SH-SY5Y (cell line): ENCODE results near the gene UBQLN1.

Experiments
- GATA2 ChIP-seq: IDR thresholded peaks from 2 replicates; pipeline ENCODE4 v1.6.1; 2011; ENCODE audit warnings: mild to moderate bottlenecking, low read depth, low read length
- GATA3 ChIP-seq: IDR thresholded peaks from 2 replicates; pipeline ENCODE4 v1.6.1; 2011; ENCODE audit warnings: low read depth, mild to moderate bottlenecking, low read length, moderate library complexity

UBQLN1 gene

DNA sequence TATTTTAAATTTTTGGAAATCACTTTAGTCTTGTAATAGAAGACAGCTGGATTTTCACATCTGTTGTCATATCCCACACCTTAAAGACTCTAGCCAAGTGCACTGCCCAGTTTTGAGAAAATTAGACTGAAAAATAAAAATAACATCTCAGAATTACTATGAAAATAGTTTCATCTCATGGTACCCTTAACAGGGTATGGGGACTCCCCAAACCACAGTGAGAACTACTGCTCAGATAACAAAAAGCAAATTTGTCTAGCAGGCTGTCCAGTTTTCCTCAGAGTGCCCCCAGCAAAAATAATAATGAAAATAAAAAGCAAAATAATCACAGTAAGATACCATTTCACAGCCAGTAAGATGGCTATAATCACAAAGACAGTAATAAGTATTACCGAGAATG is 6.5 kb downstream of the UBQLN1 start:
- TF ChIP-seq GATA2 (no peak), GATA3 (no peak)

DNA sequence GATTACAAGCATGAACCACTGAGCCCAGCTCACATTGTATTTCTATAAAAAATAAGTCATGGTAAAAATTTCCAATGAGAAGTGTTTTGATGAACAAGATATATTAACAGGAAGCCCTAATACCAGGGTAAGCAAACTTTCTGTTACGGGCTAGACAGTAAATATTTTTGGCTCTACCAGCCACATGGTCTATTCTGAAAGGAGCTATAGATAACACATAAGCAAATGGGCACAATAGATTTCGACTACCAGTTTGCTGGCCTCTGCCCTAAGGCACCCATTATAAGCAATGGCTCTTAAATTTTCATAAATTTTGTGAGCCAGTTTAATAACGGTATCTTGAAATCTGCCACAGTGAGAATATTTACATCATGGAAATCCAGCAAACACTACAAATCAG is 8.1 kb downstream of the UBQLN1 start:
- TF ChIP-seq GATA2, result no peak
- no peak for TF ChIP-seq GATA3

DNA sequence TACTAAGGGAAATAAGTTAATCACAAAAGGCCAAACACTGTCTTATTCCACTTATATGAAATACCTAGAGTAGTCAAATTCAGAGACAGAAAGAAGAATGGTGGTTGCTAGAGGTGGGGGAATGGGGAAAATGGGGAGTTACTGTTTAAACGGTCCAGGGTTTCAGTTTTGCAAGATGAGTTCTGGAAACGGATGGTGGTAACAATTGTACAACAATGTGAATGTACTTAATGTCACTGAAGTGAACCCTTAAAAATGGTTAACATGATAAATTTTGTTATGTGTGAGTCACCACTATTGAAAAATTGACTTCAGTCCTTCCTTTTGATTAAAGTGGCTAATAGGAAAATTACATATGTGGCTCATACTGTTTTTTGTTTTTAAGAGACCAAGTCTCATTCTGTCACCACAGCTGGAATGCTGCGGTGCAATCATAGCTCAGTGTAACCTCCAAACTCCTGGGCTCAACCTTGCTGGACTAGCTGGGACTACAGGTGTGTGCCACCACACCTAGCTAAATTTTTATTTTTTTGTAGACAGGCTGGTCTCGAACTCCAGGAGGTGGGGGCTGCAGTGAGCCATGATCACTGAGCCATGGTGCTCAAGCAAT is 8.7 kb downstream of the UBQLN1 start:
- TF ChIP-seq GATA3 (no peak), GATA2 (no peak)

DNA sequence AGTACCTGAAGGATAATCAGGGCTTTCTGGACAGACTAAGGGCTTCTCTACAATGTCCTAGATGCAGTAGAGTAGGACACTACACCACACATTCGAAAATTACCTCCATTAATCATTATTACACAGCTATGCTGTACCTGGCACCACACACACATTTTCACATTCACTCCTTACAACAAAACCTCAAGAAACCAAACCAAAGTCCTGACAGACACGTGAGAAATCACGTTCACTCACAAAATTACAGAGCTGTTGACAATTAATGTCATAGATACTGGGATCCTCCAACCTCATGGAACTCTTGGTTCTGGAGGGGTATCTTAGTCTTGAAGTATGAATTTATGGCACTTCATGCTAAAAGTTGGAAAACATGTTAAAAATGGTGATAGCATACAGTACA is 16.3 kb downstream of the UBQLN1 start:
- TF ChIP-seq GATA2 (no peak), GATA3 (no peak)

DNA sequence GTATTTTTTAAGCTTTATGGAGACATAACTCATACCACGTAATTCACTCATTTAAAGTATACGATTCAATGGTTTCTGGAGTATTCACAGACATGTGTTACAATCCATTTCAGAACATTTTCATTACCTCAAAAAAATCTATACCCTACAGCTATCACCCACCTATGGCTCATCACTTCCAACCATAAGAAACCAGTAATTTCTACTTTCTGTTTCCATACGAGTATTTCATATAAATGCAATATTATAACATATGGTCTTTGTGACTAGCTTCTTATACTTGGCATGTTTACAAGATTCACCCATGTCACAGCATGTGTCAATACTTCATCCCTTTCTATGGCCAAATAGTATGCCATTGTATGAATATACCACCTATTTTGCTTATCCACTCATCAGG is 18.8 kb downstream of the UBQLN1 start:
- TF ChIP-seq GATA3 (no peak), GATA2 (no peak)

DNA sequence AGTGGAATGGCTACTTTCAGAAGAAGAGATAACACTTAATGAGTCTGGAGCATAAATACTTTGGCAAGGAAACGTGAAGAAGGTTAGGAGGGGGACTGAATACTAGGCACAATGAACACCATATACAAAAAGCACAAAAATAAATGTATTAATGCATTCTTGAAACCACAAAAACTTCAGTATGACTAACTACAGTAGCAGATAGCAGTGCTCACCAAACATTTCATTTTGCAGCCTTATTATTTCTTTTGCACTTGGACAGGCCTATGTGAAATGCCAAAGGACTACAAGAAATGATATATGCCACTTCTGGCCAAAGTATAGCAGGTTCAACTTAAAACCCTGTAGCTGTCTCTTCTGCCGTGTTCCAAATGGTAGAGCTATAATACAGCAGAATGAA is 26.3 kb downstream of the UBQLN1 start:
- no peak for TF ChIP-seq GATA3
- TF ChIP-seq GATA2, result no peak

DNA sequence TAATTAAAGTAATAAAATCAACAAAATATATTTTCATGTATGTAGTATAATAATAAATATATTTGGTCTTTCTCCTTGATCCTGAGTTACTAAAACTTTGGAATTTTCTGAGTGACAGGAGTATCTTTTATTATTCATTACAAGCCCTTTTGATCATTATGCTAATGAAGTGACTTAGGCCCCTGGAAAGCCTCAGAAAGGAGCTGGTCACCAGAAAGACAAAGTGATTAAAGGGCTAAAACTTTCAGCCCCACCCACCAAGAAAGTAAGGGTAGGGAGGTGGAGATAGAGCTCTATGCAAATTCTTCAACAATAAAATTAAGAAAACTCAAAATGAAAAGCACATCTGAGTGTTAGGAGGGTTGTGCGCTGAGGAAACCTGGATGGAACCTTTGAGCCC is 27.5 kb downstream of the UBQLN1 start:
- TF ChIP-seq GATA2 (no peak), GATA3 (no peak)

DNA sequence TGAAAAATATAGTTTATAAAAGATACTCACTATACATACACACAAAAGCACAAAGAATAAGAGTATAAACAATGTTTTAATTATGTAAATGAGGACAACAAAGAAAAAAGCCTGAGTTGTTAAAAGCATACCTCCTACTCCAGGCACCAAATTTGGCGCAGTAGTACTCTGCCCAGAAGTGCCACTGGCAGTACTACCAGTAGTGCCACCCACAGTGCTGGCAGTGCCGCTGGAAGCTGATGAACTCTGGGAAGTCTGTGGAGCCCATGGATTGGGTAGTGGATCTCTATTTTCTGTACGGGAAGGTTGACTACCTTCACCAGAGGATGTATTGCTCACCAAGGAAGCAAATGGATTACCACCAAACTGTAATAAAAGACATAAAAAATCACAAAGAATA is 30.2 kb downstream of the UBQLN1 start:
- TF ChIP-seq GATA2 (no peak), GATA3 (no peak)

DNA sequence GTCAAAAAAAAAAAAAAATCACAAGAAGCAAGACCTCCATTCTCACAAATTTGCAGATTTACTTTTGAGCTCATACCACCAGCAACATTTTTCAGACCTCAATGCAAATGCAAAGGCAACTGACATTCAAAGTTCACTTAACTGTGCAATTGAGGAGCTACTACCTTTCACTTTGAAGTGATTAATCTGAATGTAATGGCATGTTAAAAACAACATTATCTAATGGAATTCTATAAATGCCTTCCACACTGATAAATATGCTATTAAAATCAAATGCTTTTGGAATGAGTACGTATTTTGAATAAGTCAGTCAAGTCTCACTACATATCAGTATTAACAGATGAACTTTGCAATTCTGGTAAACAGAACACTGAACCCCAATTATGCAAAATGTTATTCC is 32.3 kb downstream of the UBQLN1 start:
- TF ChIP-seq GATA2 (no peak), GATA3 (no peak)

DNA sequence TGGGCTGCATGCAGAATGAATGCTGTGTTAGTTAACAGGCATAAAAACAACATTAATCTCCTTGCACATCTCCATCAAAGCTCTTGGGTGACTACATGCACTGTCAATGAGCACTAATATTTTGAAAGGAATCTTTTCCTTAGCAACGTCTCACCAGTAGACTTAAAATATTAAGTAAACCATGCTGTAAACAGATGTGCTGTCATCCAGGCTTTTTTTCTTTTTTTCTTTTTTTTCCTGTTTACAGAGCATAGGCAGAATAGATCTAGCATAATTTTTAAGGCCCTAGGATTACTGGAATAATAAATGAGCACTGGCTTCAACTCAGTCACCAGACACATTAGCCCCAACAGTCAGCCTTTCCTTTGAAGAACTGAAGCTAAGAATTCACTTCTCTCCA is 36.3 kb downstream of the UBQLN1 start:
- TF ChIP-seq GATA2 (no peak), GATA3 (no peak)

DNA sequence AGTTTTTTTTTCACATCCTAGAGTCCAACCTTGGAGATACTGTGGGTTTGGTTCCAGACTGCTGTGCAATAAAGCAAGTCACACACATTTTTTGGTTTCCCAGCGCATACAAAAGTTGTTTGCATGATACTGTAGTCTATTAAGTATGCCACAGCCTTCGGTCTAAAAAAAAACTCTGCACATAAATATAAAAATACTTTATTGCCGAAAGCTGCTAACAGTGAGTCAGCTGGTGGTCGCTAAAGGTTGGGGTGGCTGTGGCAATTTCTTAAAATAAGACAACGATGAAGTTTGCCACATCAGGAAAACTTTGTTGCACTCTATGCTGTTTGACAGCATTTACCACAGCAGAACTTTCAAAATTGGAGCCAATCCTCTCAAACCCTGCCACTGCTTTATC is 37.4 kb downstream of the UBQLN1 start:
- TF ChIP-seq GATA2, result no peak
- TF ChIP-seq GATA3, result no peak

DNA sequence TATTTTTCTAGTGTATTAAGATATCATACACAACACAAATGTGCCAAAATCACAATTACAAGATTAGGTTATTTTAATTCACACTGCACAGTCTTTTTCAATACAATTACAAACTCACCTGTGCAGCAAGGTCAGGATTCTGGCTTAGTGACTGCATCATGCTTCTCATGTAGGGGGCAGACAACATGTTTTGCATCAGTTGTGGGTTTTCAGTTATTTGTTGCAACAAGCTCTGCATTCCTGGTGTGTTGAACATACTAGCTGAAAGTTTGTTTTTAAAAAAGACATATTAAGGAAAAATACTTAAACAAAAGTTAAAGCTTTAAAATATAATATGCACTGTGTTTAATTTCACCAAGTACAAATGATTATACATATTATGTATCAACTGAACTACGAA is 38.7 kb downstream of the UBQLN1 start:
- TF ChIP-seq GATA2, result no peak
- TF ChIP-seq GATA3, result no peak

DNA sequence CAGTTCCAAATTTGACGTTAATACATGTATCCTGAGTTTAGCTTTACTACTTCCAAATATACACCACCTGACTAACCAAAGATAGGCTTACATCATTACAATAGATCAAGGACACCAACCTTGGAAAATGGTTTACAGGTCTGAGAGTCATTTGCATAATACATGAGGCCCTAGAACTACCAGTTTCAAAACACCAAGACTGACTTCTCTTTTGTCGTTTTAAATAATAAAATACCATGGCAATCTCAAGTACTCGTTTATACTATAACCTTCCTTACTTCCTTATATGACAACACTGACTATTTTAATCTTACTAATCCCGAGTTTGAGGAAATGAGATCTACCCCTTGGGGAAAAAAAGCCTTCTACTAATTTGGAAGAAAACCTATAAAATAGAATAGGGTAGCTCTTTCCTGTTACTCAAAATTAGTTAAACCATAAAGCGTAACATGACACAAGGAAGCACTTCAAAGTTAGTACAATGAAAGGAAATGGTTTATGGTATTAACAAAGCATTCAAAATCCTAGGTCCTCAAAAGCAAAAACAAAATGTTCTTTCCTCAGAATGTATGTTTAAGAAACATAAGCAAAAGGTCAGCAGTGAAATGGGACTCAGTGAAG is 42.1 kb downstream of the UBQLN1 start:
- no peak for TF ChIP-seq GATA2
- no peak for TF ChIP-seq GATA3

DNA sequence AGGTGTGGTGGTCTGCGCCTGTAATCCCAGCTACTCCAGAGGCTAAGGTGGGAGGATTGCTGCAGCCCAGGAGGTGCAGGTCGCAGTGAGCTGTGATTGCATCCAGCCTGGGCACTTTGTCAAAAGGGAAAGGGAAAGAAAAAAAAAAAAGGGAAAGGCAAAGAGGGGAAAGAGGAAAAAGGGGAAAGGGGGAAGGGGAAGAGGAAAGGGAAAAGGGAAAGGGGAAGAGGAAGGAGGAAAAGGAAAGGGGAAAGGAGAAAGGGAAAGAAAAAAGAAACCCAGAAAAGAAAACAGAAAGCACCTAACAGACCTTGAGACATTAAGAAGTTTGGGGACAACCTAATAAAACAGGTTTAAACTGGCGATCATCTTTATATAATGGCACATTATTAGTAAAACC is 44.8 kb downstream of the UBQLN1 start:
- TF ChIP-seq GATA2 (no peak), GATA3 (no peak)

DNA sequence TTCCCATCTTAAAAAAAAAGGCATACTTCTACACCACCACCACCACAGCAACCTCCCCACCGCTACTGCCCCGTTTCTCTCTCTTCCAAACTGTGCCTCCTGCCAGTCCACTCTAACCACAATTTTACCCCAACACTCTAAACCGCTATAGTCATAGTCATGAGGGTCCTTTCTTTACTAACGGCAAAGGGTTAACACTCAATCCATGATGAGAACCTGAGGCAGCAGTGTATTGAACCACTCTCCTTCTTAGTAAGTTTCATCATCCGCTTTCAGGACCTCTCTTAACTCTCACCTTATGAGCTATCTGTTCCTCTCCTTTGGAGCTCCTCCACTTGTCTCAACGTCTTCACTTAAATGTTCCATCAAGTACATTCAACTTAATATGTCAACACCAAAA is 50.8 kb downstream of the UBQLN1 start:
- TF ChIP-seq GATA3 (no peak), GATA2 (no peak)
